Neural crest cell (in vitro differentiated cells): ENCODE results near the gene FOXP4. TPM values are rescaled to one million over a fixed set of nuclear protein-coding genes. Genes with fewer than 3 reads are reported as not detected.

Experiments used
- DNase-seq: peaks from one replicate; pipeline ENCODE4 v3.0.0; 2021; ENCODE audit warnings: low read depth, mixed read lengths, low spot score
- H3K27ac Mint-ChIP-seq: one replicate; pipeline ENCODE4 v1.8.0; 2021; ENCODE audit warnings: mild to moderate bottlenecking, mixed read lengths; ENCODE audit not compliant: unreplicated experiment
- H3K27me3 Mint-ChIP-seq: 2 replicates; pipeline ENCODE4 v1.8.0; 2021; ENCODE audit warnings: low read depth, mild to moderate bottlenecking, mixed read lengths
- H3K36me3 Mint-ChIP-seq: 2 replicates; pipeline ENCODE4 v1.8.0; 2021; ENCODE audit warnings: low read depth, mild to moderate bottlenecking, mixed read lengths
- H3K4me1 Mint-ChIP-seq: 2 replicates; pipeline ENCODE4 v1.8.0; 2021; ENCODE audit warnings: mixed read lengths
- H3K4me3 Mint-ChIP-seq: one replicate; pipeline ENCODE4 v1.8.0; 2021; ENCODE audit warnings: mild to moderate bottlenecking, mixed read lengths
- H3K9me3 Mint-ChIP-seq: 2 replicates; pipeline ENCODE4 v1.8.0; 2021; ENCODE audit warnings: mixed read lengths
- CTCF ChIP-seq: fragments of 200-600 bp; sonication (generic); conservative IDR thresholded peaks from 2 replicates; pipeline ENCODE4 v1.5.0; 2021; ENCODE audit warnings: antibody characterized with exemption, mild to moderate bottlenecking
- total RNA-seq: library from RNA; stranded (reverse); gene quantifications from 2 replicates; pipeline ENCODE4 v1.2.1, GENCODE V29; 2021

The FOXP4 gene
- total RNA-seq, 1 donor from 2014 or later: 57.9 TPM

- no peak for TF ChIP-seq CTCF
- H3K36me3 Mint-ChIP-seq: no peaks in the 10 kb centered on the region
- no peak overlapping the region for H3K27ac Mint-ChIP-seq
- no peaks in the 10 kb centered on the region for H3K9me3 Mint-ChIP-seq
- H3K4me3 Mint-ChIP-seq: no peak overlapping the region
- no peaks in the 10 kb centered on the region for H3K4me1 Mint-ChIP-seq
- no peak for DNase-seq
- H3K27me3 Mint-ChIP-seq: peaks cover 27% of the 10 kb centered on the region
Observed at GRCh38 chr6:41518118-41518517, 28.1 kb upstream of the FOXP4 start.

GRCh38 chr6:41519305-41519744, 26.9 kb upstream of the FOXP4 start:
- no peak overlapping the region for H3K4me3 Mint-ChIP-seq
- TF ChIP-seq CTCF: no peak
- no peak for DNase-seq
- peaks cover 8% of the 10 kb centered on the region for H3K4me1 Mint-ChIP-seq
- H3K27me3 Mint-ChIP-seq: peaks cover 31% of the 10 kb centered on the region
- H3K27ac Mint-ChIP-seq: no peak overlapping the region
- no peaks in the 10 kb centered on the region for H3K36me3 Mint-ChIP-seq
- H3K9me3 Mint-ChIP-seq: no peaks in the 10 kb centered on the region

- TF ChIP-seq CTCF: no peak
- Mint-ChIP-seq H3K4me1 (peaks cover 15% of the 10 kb centered on the region), H3K36me3 (no peaks in the 10 kb centered on the region), H3K27ac (no peak overlapping the region), H3K4me3 (no peak overlapping the region), H3K27me3 (peaks cover 35% of the 10 kb centered on the region), H3K9me3 (no peaks in the 10 kb centered on the region)
- DNase-seq: no peak
Observed at GRCh38 chr6:41519745-41520699, 26.2 kb upstream of the FOXP4 start.

GRCh38 chr6:41522780-41523548, 23.2 kb upstream of the FOXP4 start:
- Mint-ChIP-seq H3K9me3 (no peaks in the 10 kb centered on the region), H3K27ac (no peak overlapping the region)

More at GRCh38 chr6:41522780-41523548, 23.2 kb upstream of the FOXP4 start:
- H3K36me3 Mint-ChIP-seq: no peaks in the 10 kb centered on the region
- no peak overlapping the region for H3K4me3 Mint-ChIP-seq
- no peak for DNase-seq
- peaks cover 25% of the 10 kb centered on the region for H3K4me1 Mint-ChIP-seq
- H3K27me3 Mint-ChIP-seq: peaks cover 51% of the 10 kb centered on the region
- no peak for TF ChIP-seq CTCF
